GM23338 (cell line): ENCODE results near the gene FIGNL1. TPM values are rescaled to one million over a fixed set of nuclear protein-coding genes. Genes with fewer than 3 reads are reported as not detected.

Source experiments
- ATAC-seq: fragments of 200-7000 bp; cut with Tn5 transposase; 3 replicates; pipeline ENCODE4 v1.9.1; 2020
- DNase-seq: peaks from one replicate; pipeline ENCODE4 v3.0.0-alpha.2; 2015; ENCODE audit warnings: low spot score
- H2AFZ ChIP-seq: fragments of 200-600 bp; sonication (generic); 2 replicates; pipeline ENCODE4 v1.8.0; 2016; ENCODE audit warnings: antibody characterized with exemption, mild to moderate bottlenecking, moderate library complexity
- H3F3A ChIP-seq: fragments of 200-600 bp; sonication (generic); replicated peaks from 2 replicates; pipeline ENCODE4 v1.8.0; 2017; ENCODE audit warnings: antibody characterized with exemption, mixed run types, low read depth
- H3K27ac ChIP-seq: fragments of 200-600 bp; sonication (generic); 2 replicates; pipeline ENCODE4 v1.6.1; 2016; ENCODE audit warnings: low read depth
- H3K27me3 ChIP-seq: fragments of 200-600 bp; sonication (generic); 2 replicates; pipeline ENCODE4 v1.8.0; 2016; ENCODE audit warnings: mild to moderate bottlenecking, mixed run types, moderate library complexity; ENCODE audit not compliant: insufficient read depth
- H3K36me3 ChIP-seq: fragments of 200-600 bp; sonication (generic); 2 replicates; pipeline ENCODE4 v1.8.0; 2016; ENCODE audit warnings: mild to moderate bottlenecking; ENCODE audit not compliant: insufficient read depth
- H3K4me1 ChIP-seq: fragments of 200-600 bp; sonication (generic); 2 replicates; pipeline ENCODE4 v1.8.0; 2016; ENCODE audit warnings: mild to moderate bottlenecking, moderate library complexity; ENCODE audit not compliant: insufficient read depth
- H3K4me2 ChIP-seq: fragments of 200-600 bp; sonication (generic); 2 replicates; pipeline ENCODE4 v1.7.1; 2017; ENCODE audit warnings: mixed run types
- H3K4me3 ChIP-seq: fragments of 200-600 bp; sonication (generic); 2 replicates; pipeline ENCODE4 v1.6.1; 2016; ENCODE audit warnings: mixed run types
- H3K79me2 ChIP-seq: fragments of 200-600 bp; sonication (generic); replicated peaks from 2 replicates; pipeline ENCODE4 v1.8.0; 2017; ENCODE audit warnings: mild to moderate bottlenecking; ENCODE audit not compliant: insufficient read depth
- H3K9me2 ChIP-seq: fragments of 200-600 bp; sonication (generic); 2 replicates; pipeline ENCODE4 v1.8.0; 2017; ENCODE audit not compliant: insufficient read depth
- H4K20me1 ChIP-seq: fragments of 200-600 bp; sonication (generic); replicated peaks from 2 replicates; pipeline ENCODE4 v1.8.0; 2017; ENCODE audit warnings: mild to moderate bottlenecking; ENCODE audit not compliant: insufficient read depth
- H3K27ac Mint-ChIP-seq: 2 replicates; pipeline ENCODE4 v1.8.0; 2020; ENCODE audit warnings: inconsistent platforms, mild to moderate bottlenecking, moderate library complexity, mixed read lengths
- H3K27me3 Mint-ChIP-seq: 3 replicates; pipeline ENCODE4 v1.8.0; 2022; ENCODE audit warnings: low read depth, mild to moderate bottlenecking, moderate library complexity, mixed read lengths, inconsistent platforms; ENCODE audit not compliant: insufficient read depth, poor library complexity
- H3K36me3 Mint-ChIP-seq: 3 replicates; pipeline ENCODE4 v1.8.0; 2021; ENCODE audit warnings: low read depth, mild to moderate bottlenecking, inconsistent platforms, moderate library complexity, mixed read lengths
- H3K4me1 Mint-ChIP-seq: 3 replicates; pipeline ENCODE4 v1.8.0; 2020; ENCODE audit warnings: mild to moderate bottlenecking, inconsistent platforms, mixed read lengths
- H3K4me3 Mint-ChIP-seq: 3 replicates; pipeline ENCODE4 v1.8.0; 2021; ENCODE audit warnings: moderate library complexity, mild to moderate bottlenecking, inconsistent platforms, mixed read lengths
- H3K9me3 Mint-ChIP-seq: 3 replicates; pipeline ENCODE4 v1.8.0; 2020; ENCODE audit warnings: moderate library complexity, mild to moderate bottlenecking, inconsistent platforms, mixed read lengths
- CREB1 ChIP-seq: fragments of 250-450 bp; sonication (Bioruptor Pico); IDR thresholded peaks from 2 replicates; pipeline ENCODE4 v1.5.0; 2020; ENCODE audit warnings: low read depth, mild to moderate bottlenecking, moderate library complexity
- CTCF ChIP-seq, 2 experiments: fragments of 200-600 bp in 1 of 2; sonication (generic) in 1 of 2; conservative IDR thresholded peaks; 2 replicates each; pipeline versions ENCODE4 v1.5.1 to v1.6.1; 2016 to 2017; ENCODE audit warnings: antibody characterized with exemption in 2 of 2, low read depth in 2 of 2, mild to moderate bottlenecking in 2 of 2, moderate library complexity in 1 of 2
- EZH2 ChIP-seq: fragments of 200-600 bp; sonication (generic); IDR thresholded peaks from one replicate; pipeline ENCODE4 v1.8.0; 2017; ENCODE audit warnings: antibody characterized with exemption, mild to moderate bottlenecking, low read depth; ENCODE audit not compliant: unreplicated experiment
- EZH2phosphoT487 ChIP-seq: fragments of 200-600 bp; sonication (generic); IDR thresholded peaks from one replicate; pipeline ENCODE4 v1.8.1; 2018; ENCODE audit warnings: antibody characterized with exemption; ENCODE audit not compliant: unreplicated experiment
- JUNB ChIP-seq: IDR thresholded peaks from one replicate; pipeline ENCODE4 v1.6.1; 2016; ENCODE audit warnings: antibody characterized with exemption; ENCODE audit not compliant: unreplicated experiment
- NANOG ChIP-seq: IDR thresholded peaks from 2 replicates; pipeline ENCODE4 v1.6.1; 2016; ENCODE audit warnings: antibody characterized with exemption, borderline replicate concordance
- POLR2AphosphoS5 ChIP-seq: IDR thresholded peaks from 2 replicates; pipeline ENCODE4 v1.6.1; 2016; ENCODE audit warnings: antibody characterized with exemption, low read depth
- REST ChIP-seq: IDR thresholded peaks from one replicate; pipeline ENCODE4 v1.6.1; 2018; ENCODE audit warnings: antibody characterized with exemption; ENCODE audit not compliant: unreplicated experiment
- STAT1 ChIP-seq: IDR thresholded peaks from one replicate; pipeline ENCODE4 v1.6.1; 2016; ENCODE audit warnings: antibody characterized with exemption; ENCODE audit not compliant: unreplicated experiment
- ZNF114 ChIP-seq: fragments of 250-450 bp; sonication (Bioruptor Pico); IDR thresholded peaks from 2 replicates; pipeline ENCODE4 v1.5.0; 2020; ENCODE audit warnings: mild to moderate bottlenecking, moderate library complexity
- ZNF331 ChIP-seq: fragments of 250-450 bp; sonication (Bioruptor Pico); IDR thresholded peaks from 2 replicates; pipeline ENCODE4 v1.5.0; 2020; ENCODE audit warnings: low read depth, mild to moderate bottlenecking, moderate library complexity
- polyA plus RNA-seq: library from polyadenylated mRNA; unstranded; fragments of >200 nt; fragmentation: Nextera tagmentation; extraction: Ambion mirVana; gene quantifications from 2 replicates; pipeline ENCODE4 v1.2.1, GENCODE V29; 2016
- total RNA-seq: library from RNA; depleted of rRNA; stranded (reverse); fragments of >200 nt; shearing (Covaris generic); gene quantifications from 2 replicates; pipeline ENCODE4 v1.2.3, GENCODE V29; 2014
- TF ChIP-seq, protein P1 (sequence below): fragments of 250-450 bp; sonication (Bioruptor Pico); IDR thresholded peaks from 2 replicates; pipeline ENCODE4 v1.5.0; 2020; ENCODE audit warnings: mild to moderate bottlenecking, moderate library complexity
- TF ChIP-seq, protein P2 (sequence below): IDR thresholded peaks from 2 replicates; pipeline ENCODE4 v1.6.1; 2016; ENCODE audit warnings: antibody characterized with exemption

Gene FIGNL1
- total and polyA plus RNA-seq, 2 experiments from 2014 or later = 6.6 to 24.9 TPM

DNA sequence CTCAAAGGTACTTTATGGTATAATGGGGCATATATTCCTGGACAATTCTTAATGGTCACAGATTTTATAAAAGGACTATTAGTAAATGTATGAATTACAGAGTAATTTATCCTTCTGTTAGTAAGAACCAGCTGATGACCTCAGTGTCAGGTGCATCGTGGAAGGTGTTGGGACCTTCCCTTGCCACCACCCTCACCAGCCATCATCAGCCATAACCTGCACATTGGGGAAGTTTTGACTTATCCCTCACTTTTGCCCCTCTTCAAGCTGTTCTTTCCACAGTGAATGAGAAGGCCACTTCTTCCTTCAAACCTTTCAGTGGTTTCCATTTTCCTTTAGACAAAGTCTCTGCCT lies 52.2 kb downstream of the FIGNL1 start (continued):
- TF ChIP-seq, protein P1, sequence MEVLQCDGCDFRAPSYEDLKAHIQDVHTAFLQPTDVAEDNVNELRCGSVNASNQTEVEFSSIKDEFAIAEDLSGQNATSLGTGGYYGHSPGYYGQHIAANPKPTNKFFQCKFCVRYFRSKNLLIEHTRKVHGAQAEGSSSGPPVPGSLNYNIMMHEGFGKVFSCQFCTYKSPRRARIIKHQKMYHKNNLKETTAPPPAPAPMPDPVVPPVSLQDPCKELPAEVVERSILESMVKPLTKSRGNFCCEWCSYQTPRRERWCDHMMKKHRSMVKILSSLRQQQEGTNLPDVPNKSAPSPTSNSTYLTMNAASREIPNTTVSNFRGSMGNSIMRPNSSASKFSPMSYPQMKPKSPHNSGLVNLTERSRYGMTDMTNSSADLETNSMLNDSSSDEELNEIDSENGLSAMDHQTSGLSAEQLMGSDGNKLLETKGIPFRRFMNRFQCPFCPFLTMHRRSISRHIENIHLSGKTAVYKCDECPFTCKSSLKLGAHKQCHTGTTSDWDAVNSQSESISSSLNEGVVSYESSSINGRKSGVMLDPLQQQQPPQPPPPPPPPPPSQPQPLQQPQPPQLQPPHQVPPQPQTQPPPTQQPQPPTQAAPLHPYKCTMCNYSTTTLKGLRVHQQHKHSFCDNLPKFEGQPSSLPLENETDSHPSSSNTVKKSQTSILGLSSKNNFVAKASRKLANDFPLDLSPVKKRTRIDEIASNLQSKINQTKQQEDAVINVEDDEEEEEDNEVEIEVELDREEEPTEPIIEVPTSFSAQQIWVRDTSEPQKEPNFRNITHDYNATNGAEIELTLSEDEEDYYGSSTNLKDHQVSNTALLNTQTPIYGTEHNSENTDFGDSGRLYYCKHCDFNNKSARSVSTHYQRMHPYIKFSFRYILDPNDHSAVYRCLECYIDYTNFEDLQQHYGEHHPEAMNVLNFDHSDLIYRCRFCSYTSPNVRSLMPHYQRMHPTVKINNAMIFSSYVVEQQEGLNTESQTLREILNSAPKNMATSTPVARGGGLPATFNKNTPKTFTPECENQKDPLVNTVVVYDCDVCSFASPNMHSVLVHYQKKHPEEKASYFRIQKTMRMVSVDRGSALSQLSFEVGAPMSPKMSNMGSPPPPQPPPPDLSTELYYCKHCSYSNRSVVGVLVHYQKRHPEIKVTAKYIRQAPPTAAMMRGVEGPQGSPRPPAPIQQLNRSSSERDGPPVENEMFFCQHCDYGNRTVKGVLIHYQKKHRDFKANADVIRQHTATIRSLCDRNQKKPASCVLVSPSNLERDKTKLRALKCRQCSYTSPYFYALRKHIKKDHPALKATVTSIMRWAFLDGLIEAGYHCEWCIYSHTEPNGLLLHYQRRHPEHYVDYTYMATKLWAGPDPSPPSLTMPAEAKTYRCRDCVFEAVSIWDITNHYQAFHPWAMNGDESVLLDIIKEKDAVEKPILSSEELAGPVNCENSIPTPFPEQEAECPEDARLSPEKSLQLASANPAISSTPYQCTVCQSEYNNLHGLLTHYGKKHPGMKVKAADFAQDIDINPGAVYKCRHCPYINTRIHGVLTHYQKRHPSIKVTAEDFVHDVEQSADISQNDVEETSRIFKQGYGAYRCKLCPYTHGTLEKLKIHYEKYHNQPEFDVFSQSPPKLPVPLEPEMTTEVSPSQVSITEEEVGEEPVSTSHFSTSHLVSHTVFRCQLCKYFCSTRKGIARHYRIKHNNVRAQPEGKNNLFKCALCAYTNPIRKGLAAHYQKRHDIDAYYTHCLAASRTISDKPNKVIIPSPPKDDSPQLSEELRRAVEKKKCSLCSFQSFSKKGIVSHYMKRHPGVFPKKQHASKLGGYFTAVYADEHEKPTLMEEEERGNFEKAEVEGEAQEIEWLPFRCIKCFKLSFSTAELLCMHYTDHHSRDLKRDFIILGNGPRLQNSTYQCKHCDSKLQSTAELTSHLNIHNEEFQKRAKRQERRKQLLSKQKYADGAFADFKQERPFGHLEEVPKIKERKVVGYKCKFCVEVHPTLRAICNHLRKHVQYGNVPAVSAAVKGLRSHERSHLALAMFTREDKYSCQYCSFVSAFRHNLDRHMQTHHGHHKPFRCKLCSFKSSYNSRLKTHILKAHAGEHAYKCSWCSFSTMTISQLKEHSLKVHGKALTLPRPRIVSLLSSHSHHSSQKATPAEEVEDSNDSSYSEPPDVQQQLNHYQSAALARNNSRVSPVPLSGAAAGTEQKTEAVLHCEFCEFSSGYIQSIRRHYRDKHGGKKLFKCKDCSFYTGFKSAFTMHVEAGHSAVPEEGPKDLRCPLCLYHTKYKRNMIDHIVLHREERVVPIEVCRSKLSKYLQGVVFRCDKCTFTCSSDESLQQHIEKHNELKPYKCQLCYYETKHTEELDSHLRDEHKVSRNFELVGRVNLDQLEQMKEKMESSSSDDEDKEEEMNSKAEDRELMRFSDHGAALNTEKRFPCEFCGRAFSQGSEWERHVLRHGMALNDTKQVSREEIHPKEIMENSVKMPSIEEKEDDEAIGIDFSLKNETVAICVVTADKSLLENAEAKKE (CRISPR knock-in tag) = no peak
- no peak for TF ChIP-seq EZH2phosphoT487

GRCh38 chr7:50397320-50397970 lies 52.7 kb downstream of the FIGNL1 start:
- Mint-ChIP-seq H3K36me3 (no peaks in the 10 kb centered on the region), H3K4me3 (no peak overlapping the region), H3K27ac (no peak overlapping the region), H3K27me3 (peaks cover 4% of the 10 kb centered on the region), H3K4me1 (no peaks in the 10 kb centered on the region), H3K9me3 (no peaks in the 10 kb centered on the region)
- ATAC-seq = no peak
- Histone ChIP-seq H2AFZ (no peak overlapping the region), H3K4me2 (no peak overlapping the region), H3K9me2 (no peaks in the 10 kb centered on the region), H3K27ac (no peak overlapping the region), H3K79me2 (no peaks in the 10 kb centered on the region), H3K4me3 (no peak overlapping the region), H3F3A (no peaks in the 10 kb centered on the region), H3K36me3 (no peaks in the 10 kb centered on the region), H3K27me3 (no peaks in the 10 kb centered on the region), H4K20me1 (no peaks in the 10 kb centered on the region), H3K4me1 (no peaks in the 10 kb centered on the region)
- DNase-seq = no peak
- TF ChIP-seq ZNF331 (CRISPR knock-in tag) (no peak), EZH2 (no peak), STAT1 (no peak), ZNF114 (CRISPR knock-in tag) (no peak), JUNB (no peak), REST (no peak), CTCF (conservative IDR thresholded peaks at IDR 0.05; ENCODE audit: low read depth in 2 of 2) (no peak), CREB1 (CRISPR knock-in tag) (no peak), NANOG (no peak), EZH2phosphoT487 (no peak), POLR2AphosphoS5 (no peak)
- TF ChIP-seq, protein P2, sequence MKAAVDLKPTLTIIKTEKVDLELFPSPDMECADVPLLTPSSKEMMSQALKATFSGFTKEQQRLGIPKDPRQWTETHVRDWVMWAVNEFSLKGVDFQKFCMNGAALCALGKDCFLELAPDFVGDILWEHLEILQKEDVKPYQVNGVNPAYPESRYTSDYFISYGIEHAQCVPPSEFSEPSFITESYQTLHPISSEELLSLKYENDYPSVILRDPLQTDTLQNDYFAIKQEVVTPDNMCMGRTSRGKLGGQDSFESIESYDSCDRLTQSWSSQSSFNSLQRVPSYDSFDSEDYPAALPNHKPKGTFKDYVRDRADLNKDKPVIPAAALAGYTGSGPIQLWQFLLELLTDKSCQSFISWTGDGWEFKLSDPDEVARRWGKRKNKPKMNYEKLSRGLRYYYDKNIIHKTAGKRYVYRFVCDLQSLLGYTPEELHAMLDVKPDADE = no peak
